Choroid plexus epithelial cell (primary cell): ENCODE data around the gene KCNQ1.

Experiments used
- DNase-seq: peaks from one replicate; pipeline ENCODE4 v3.0.0-alpha.2; 2010; ENCODE audit warnings: low read depth
- H3K4me3 ChIP-seq: 2 replicates; pipeline ENCODE4 v1.5.1; 2011; ENCODE audit warnings: low read depth, mild to moderate bottlenecking, control low read depth, low read length, moderate library complexity
- TF ChIP-seq, protein P1 (sequence below): conservative IDR thresholded peaks from 2 replicates; pipeline ENCODE4 v1.5.1; 2011; ENCODE audit warnings: low read depth, mild to moderate bottlenecking, control low read depth, inconsistent platforms, low read length, moderate library complexity

Gene KCNQ1

DNA sequence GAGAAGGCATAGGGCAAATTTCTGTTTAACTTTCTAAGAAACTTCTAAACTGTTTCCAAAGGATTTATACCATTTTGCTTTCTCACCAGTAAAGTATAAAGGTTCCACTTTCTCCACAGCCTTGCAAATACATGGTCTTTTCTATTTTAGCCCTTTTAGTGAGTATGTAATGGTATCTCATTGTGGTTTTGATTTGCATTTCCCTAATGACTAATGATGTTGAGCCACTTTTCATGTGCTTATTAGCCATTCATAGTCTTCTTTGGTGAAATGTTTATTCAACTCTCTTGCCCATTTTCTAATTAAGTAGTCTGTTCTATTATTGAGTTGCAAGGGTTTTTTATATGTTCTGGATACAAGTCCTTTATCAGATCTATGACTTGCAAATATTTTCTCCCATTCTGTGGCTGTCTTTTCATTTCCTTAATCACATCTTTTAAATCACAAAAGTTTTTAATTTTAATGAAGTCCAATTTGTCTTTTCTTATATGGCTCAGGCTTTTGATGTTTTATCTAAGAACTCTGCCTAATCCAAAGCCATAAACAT lies 338.8 kb downstream of the KCNQ1 start:
- no peak for DNase-seq
- TF ChIP-seq, protein P1, sequence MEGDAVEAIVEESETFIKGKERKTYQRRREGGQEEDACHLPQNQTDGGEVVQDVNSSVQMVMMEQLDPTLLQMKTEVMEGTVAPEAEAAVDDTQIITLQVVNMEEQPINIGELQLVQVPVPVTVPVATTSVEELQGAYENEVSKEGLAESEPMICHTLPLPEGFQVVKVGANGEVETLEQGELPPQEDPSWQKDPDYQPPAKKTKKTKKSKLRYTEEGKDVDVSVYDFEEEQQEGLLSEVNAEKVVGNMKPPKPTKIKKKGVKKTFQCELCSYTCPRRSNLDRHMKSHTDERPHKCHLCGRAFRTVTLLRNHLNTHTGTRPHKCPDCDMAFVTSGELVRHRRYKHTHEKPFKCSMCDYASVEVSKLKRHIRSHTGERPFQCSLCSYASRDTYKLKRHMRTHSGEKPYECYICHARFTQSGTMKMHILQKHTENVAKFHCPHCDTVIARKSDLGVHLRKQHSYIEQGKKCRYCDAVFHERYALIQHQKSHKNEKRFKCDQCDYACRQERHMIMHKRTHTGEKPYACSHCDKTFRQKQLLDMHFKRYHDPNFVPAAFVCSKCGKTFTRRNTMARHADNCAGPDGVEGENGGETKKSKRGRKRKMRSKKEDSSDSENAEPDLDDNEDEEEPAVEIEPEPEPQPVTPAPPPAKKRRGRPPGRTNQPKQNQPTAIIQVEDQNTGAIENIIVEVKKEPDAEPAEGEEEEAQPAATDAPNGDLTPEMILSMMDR, result no peak
- no peak overlapping the region for H3K4me3 ChIP-seq

DNA sequence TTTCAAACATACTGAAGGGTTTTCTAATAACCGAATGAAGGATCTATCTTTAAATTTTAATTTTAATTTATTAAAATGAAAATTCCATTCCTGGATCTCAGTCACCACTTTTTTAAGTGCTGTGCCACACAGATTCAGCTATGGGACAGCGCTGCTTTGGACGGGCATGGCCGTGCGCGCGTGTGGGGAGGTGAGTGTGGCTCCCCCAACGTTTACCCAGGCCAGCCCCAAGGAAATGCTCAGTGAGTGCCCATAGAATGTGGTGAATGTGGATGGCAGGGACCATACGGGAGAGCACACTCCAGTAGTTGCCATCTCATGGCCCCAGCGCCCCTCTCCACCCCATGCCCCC lies 343.0 kb downstream of the KCNQ1 start:
- TF ChIP-seq, protein P1, result no peak
- H3K4me3 ChIP-seq, result no peak overlapping the region
- no peak for DNase-seq

DNA sequence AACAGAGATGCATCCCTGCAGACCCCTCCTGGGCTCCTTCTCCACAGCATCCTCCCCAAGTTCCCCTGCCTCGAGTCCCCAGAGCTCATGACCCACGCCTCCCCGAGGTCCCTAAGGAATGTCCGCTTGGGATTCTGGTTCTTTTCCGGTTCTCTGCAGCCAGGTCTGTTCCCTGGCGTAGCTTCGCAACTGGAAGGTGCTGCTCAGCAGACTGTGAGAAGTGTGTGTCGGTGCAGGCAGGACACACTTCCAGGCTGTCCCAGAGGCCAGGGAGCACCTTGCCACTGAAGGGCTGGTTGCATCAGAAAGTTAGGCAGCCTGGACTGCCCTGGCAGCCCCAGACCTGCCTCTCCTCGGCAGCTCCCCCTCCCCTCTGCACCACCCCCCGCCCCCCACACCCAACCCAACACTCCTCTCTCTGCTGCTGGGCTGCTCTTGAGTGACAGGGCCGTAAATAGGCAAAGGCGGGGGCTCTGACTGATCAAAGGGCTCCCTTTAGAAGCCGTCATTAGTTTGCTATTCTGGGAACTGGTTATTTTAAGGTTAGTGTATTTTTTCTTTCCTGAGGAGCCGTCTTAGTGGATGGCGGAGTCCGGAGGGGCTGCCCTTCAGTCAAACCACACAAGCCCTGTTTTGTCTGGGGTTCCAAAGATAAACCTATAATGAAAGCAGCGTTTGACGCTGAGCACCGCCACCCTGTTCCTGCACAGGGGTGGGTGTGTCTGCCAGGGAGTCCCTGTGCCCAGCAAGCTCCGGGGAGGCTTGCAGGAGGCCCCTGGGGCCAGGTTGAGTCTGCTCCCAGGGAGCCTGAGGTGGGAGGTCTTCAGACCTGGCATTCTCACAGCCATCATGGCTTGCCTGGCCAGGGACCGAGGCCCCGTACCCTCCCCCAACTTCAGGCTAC lies 343.6 kb downstream of the KCNQ1 start:
- H3K4me3 ChIP-seq, result no peak overlapping the region
- TF ChIP-seq, protein P1, result no peak
- no peak for DNase-seq

DNA sequence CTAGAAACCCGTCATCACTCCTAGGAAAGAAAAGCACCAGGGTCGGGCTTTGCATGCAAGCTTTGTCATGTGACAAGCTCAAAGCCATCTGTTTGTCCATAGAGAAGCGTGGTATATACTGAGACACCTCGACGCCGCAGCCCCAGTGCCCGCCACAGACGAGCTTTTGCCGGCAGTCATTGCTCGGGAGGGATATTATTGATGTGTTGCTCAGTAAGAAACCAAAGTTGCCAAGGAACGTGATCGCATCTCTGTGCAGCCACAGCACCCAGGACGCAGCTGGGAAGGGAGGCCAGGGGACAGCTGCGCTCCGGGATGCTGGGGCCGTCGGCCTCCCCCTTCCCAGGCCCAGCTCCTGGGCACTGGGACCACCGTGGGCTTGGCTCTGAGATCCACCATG lies 344.5 kb downstream of the KCNQ1 start:
- DNase-seq, result no peak
- no peak overlapping the region for H3K4me3 ChIP-seq
- TF ChIP-seq, protein P1, result no peak

DNA sequence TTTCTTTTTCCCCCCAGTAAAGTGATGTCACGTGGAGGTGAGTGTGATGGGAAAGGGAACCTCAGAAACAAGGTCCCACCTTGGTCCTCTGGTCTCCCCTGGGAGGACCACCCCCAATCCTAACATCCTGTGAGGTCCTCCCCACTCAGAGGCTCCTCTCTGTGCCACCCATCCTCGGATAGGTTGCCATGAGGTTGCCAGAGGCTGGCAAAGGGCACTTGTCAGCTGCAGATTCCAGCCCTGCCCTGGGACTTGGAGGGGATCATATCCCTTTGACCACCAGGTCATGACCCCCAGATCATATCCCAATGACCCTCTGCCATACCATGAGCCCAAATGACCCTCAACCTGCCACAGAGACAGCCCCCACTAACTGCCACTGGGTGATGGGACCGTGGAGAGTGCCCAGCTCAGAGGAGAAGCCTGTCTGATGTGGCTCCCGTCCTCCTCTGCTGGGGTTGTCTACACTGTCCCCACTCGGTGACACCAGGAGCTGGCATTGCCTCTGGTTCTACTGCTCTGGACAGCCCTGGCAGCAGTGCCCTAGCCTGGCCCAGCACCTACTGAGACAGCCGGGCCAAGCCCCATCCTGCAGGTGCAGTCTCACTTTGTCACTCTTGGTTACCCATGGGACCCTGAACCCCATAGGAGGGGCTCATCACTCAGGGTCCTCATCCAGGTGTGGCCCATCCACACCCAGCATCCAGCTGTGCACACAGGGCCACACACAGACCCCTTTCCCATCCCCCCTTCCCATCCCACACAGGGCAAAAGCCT lies 345.2 kb downstream of the KCNQ1 start:
- TF ChIP-seq, protein P1, result no peak
- H3K4me3 ChIP-seq, result no peak overlapping the region
- no peak for DNase-seq

DNA sequence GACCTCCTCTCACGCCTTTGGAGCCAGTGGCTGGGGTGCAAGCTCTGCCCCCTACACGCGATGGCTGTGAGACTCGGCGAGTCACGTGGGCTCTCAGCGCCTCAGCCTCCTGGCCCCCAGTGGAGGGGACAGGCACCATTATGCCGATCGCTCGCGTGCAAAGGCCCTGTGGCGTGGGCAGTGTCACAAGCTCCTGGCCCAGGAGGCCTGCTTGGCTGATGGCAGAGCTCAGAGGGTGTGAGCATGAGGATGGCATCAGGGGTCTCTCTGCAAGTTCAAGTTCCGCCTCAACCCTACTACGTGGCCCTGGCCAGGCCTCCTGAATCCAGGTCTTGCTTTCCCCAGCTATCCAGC lies 345.7 kb downstream of the KCNQ1 start:
- TF ChIP-seq, protein P1, result no peak
- no peak for DNase-seq
- H3K4me3 ChIP-seq, result no peak overlapping the region
